Esophagus muscularis mucosa (tissue), 4 donors: ENCODE measurements around the gene LINC01488.

Source experiments
- CTCF ChIP-seq, 3 experiments: fragments of 200-600 bp in 2 of 3; fragments of 450-650 bp in 1 of 3; sonication (generic) in 2 of 3; IDR thresholded peaks; one replicate each; pipeline ENCODE4 v1.5.1; 2017 to 2019; ENCODE audit warnings: antibody characterized with exemption in 3 of 3, mild to moderate bottlenecking in 2 of 3, moderate library complexity in 1 of 3
- EP300 ChIP-seq: sonication (generic); formaldehyde crosslinking; IDR thresholded peaks from one replicate; pipeline ENCODE4 v1.6.1; 2017; ENCODE audit warnings: antibody characterized with exemption
- POLR2A ChIP-seq: fragments of 450-650 bp; IDR thresholded peaks from one replicate; pipeline ENCODE4 v1.6.1; 2017; ENCODE audit warnings: antibody characterized with exemption, moderate library complexity, mild to moderate bottlenecking, low read depth

DNA sequence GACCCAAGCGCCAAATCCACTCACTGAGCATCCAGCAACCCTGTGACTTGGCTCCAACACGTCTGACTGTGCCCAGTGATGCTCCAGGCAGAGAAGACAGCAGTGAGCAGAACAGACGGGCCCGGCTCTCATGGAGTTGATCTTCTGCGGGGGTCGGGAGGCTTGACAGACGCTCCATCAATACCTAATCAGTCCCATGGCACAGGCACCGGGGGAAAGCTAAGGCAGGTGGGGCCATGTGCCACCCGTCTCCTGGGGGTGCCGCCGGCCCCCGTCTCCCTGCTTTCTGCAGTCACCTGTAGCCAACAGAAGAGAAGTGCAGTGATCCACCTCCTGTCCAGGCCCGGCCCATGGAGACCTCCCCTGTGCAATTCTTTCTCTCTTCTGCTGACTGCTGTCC is 47.5 kb downstream of the LINC01488 start:
- TF ChIP-seq EP300 (no peak), CTCF (IDR thresholded peaks at IDR 0.05) (no peak), POLR2A (no peak)
